Measurements from ENCODE around the gene SORBS1.

The SORBS1 gene

GRCh38 chr10:95605163-95605562, 44.0 kb upstream of the SORBS1 start:
- TF ChIP-seq CREB1 (IDR thresholded peaks at IDR 0.05; ENCODE audit: low read depth) = no peak
- TF ChIP-seq TCF12 (IDR thresholded peaks at IDR 0.05; ENCODE audit: low read depth) = no peak
- TF ChIP-seq CEBPB (IDR thresholded peaks at IDR 0.05) = no peak
- TF ChIP-seq TEAD4 (IDR thresholded peaks at IDR 0.05) = no peak
- no peak for TF ChIP-seq EGR1 (IDR thresholded peaks at IDR 0.05)
- TF ChIP-seq TAF1 (IDR thresholded peaks at IDR 0.05; ENCODE audit: low read depth) = no peak
- no peak for TF ChIP-seq REST (IDR thresholded peaks at IDR 0.05; ENCODE audit: low read depth)
- TF ChIP-seq RAD21 (IDR thresholded peaks at IDR 0.05; ENCODE audit: low read depth) = no peak
- no peak for TF ChIP-seq YY1 (IDR thresholded peaks at IDR 0.05; ENCODE audit: low read depth)
- no peak for TF ChIP-seq NFIC (IDR thresholded peaks at IDR 0.05)
- no peak for TF ChIP-seq MAX (IDR thresholded peaks at IDR 0.05)
- TF ChIP-seq ZBTB7A (IDR thresholded peaks at IDR 0.05; ENCODE audit: low read depth) = no peak
- no peak for TF ChIP-seq FOXM1 (IDR thresholded peaks at IDR 0.05; ENCODE audit: borderline replicate concordance, low read depth)
- no peak for TF ChIP-seq EP300 (IDR thresholded peaks at IDR 0.05; ENCODE audit: borderline replicate concordance)

GRCh38 chr10:95604630-95605029, 43.5 kb upstream of the SORBS1 start:
- TF ChIP-seq TEAD4 (IDR thresholded peaks at IDR 0.05) (peak; percentile 32; the same call in 1 of the 2 replicates), ZBTB7A (IDR thresholded peaks at IDR 0.05; ENCODE audit: low read depth) (no peak), YY1 (IDR thresholded peaks at IDR 0.05; ENCODE audit: low read depth) (no peak), RAD21 (IDR thresholded peaks at IDR 0.05; ENCODE audit: low read depth) (no peak)

- no peak for TF ChIP-seq EP300 (IDR thresholded peaks at IDR 0.05; ENCODE audit: borderline replicate concordance)
- no peak for TF ChIP-seq REST (IDR thresholded peaks at IDR 0.05; ENCODE audit: low read depth)
- no peak for TF ChIP-seq FOXM1 (IDR thresholded peaks at IDR 0.05; ENCODE audit: borderline replicate concordance, low read depth)
- TF ChIP-seq MAX (IDR thresholded peaks at IDR 0.05) = no peak
- TF ChIP-seq USF1 (IDR thresholded peaks at IDR 0.05) = no peak
- TF ChIP-seq TCF12 (IDR thresholded peaks at IDR 0.05; ENCODE audit: low read depth) = no peak
- TF ChIP-seq NFIC (IDR thresholded peaks at IDR 0.05) = no peak
- no peak for TF ChIP-seq YY1 (IDR thresholded peaks at IDR 0.05; ENCODE audit: low read depth)
- TF ChIP-seq CEBPB (IDR thresholded peaks at IDR 0.05) = no peak
- no peak for TF ChIP-seq TAF1 (IDR thresholded peaks at IDR 0.05; ENCODE audit: low read depth)
- TF ChIP-seq EGR1 (IDR thresholded peaks at IDR 0.05) = no peak
- no peak for TF ChIP-seq CREB1 (IDR thresholded peaks at IDR 0.05; ENCODE audit: low read depth)
- TF ChIP-seq TEAD4 (IDR thresholded peaks at IDR 0.05) = no peak
- TF ChIP-seq ZBTB7A (IDR thresholded peaks at IDR 0.05; ENCODE audit: low read depth) = no peak
- no peak for TF ChIP-seq RAD21 (IDR thresholded peaks at IDR 0.05; ENCODE audit: low read depth)
These were observed 41.2 kb upstream of the SORBS1 start for GRCh38 chr10:95602382-95602781.

GRCh38 chr10:95601116-95601719, 40.0 kb upstream of the SORBS1 start:
- TF ChIP-seq REST (IDR thresholded peaks at IDR 0.05; ENCODE audit: low read depth) (no peak), RAD21 (IDR thresholded peaks at IDR 0.05; ENCODE audit: low read depth) (peak; percentile 100)

- TF ChIP-seq EGR1 (IDR thresholded peaks at IDR 0.05) = no peak
- TF ChIP-seq EP300 (IDR thresholded peaks at IDR 0.05; ENCODE audit: borderline replicate concordance) = no peak
- no peak for TF ChIP-seq TAF1 (IDR thresholded peaks at IDR 0.05; ENCODE audit: low read depth)
- no peak for TF ChIP-seq ZBTB7A (IDR thresholded peaks at IDR 0.05; ENCODE audit: low read depth)
- no peak for TF ChIP-seq MAX (IDR thresholded peaks at IDR 0.05)
- no peak for TF ChIP-seq YY1 (IDR thresholded peaks at IDR 0.05; ENCODE audit: low read depth)
- TF ChIP-seq TEAD4 (IDR thresholded peaks at IDR 0.05) = no peak
- no peak for TF ChIP-seq FOXM1 (IDR thresholded peaks at IDR 0.05; ENCODE audit: borderline replicate concordance, low read depth)
- TF ChIP-seq RAD21 (IDR thresholded peaks at IDR 0.05; ENCODE audit: low read depth) = no peak
- TF ChIP-seq NFIC (IDR thresholded peaks at IDR 0.05) = no peak
- TF ChIP-seq TCF12 (IDR thresholded peaks at IDR 0.05; ENCODE audit: low read depth) = no peak
These were observed 39.0 kb upstream of the SORBS1 start for GRCh38 chr10:95600158-95600557.

Data from Ishikawa (cell line).